GM06990 (cell line): ENCODE results near the gene LAMP2.
A peak's percentile ranks its signal among the peaks of the same experiment; 100 is the strongest.

Experiments
- DNase-seq: peaks from one replicate; pipeline ENCODE4 v3.0.0-alpha.2; 2011; ENCODE audit not compliant: insufficient read length; ENCODE audit errors: extremely low read depth
- H3K27me3 ChIP-seq: replicated peaks from 2 replicates; pipeline ENCODE4 v1.6.0; 2011; ENCODE audit warnings: low read length; ENCODE audit not compliant: control insufficient read depth, insufficient read depth
- H3K36me3 ChIP-seq: 2 replicates; pipeline ENCODE4 v1.5.1; 2011; ENCODE audit warnings: low read length; ENCODE audit not compliant: control insufficient read depth, insufficient read depth
- H3K4me3 ChIP-seq: replicated peaks from 2 replicates; pipeline ENCODE4 v1.5.1; 2011; ENCODE audit warnings: low read depth, mild to moderate bottlenecking, control low read depth, low read length
- CTCF ChIP-seq: IDR thresholded peaks from 2 replicates; pipeline ENCODE4 v1.5.1; 2011; ENCODE audit warnings: low read length, control low read depth, mild to moderate bottlenecking, inconsistent platforms; ENCODE audit not compliant: insufficient read depth, poor library complexity, severe bottlenecking

The LAMP2 gene

GRCh38 chrX:120468825-120469525, at the start of gene LAMP2:
LAMP2 (minus strand) TSS chrX:120469296; CDS start chrX:120469169, 127 bp downstream.
- Histone ChIP-seq H3K36me3 (no peaks in the 10 kb centered on the region), H3K27me3 (no peaks in the 10 kb centered on the region), H3K4me3 (peak within 1 kb of the TSS; percentile 82)
- TF ChIP-seq CTCF, result no peak
- peak; percentile 89 for DNase-seq

DNA sequence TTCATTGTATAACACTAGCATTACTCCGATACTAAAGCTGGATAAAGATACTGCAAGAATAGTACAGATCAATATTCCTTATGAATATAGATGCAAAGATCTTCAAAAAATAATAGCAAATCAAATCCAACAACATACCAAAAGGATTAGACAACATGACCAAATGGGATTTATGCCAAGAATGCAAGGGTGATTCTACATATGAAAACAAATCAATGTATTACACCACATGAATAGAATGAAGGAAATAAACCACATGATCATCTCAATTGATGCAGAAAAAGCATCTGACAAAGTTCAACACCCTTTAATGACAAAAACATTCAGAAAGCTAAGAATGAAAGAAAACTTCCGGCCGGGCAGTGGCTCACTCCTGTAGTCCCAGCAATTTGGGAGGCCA, 48.8 kb upstream of the LAMP2 start:
- Histone ChIP-seq H3K36me3 (no peaks in the 10 kb centered on the region), H3K27me3 (no peaks in the 10 kb centered on the region), H3K4me3 (no peak overlapping the region)
- DNase-seq, result no peak
- no peak for TF ChIP-seq CTCF

DNA sequence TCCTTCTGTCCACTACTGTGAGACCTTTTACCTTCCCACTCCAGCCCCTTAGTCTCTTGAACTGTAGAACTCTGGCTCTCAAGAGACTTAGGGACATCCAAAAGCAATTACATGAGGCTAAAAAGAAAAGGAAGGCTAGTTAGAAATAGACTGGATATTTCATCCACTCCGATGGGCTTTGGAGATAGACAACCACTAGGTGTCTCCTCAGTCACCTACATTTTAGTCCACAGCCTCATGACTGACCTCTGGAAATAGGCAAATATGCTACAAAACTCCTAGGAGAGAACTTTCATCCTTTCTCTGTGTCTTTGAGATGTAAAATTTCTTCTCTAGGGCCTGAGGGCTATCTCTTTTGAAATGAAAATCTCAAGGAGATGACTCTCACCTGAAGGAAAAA, 45.1 kb upstream of the LAMP2 start:
- Histone ChIP-seq H3K4me3 (no peak overlapping the region), H3K27me3 (no peaks in the 10 kb centered on the region), H3K36me3 (no peaks in the 10 kb centered on the region)
- peak; percentile 26 for TF ChIP-seq CTCF
- DNase-seq, result no peak

GRCh38 chrX:120512627-120513026, 43.5 kb upstream of the LAMP2 start:
- no peaks in the 10 kb centered on the region for H3K36me3 ChIP-seq
- no peak for DNase-seq
- no peaks in the 10 kb centered on the region for H3K27me3 ChIP-seq
- no peak for TF ChIP-seq CTCF
- no peak overlapping the region for H3K4me3 ChIP-seq

- TF ChIP-seq CTCF, result no peak
- Histone ChIP-seq H3K4me3 (no peak overlapping the region), H3K27me3 (no peaks in the 10 kb centered on the region), H3K36me3 (no peaks in the 10 kb centered on the region)
- DNase-seq, result no peak
Measured at GRCh38 chrX:120512222-120512621, 43.1 kb upstream of the LAMP2 start.

- DNase-seq, result no peak
- Histone ChIP-seq H3K27me3 (no peaks in the 10 kb centered on the region), H3K4me3 (no peak overlapping the region), H3K36me3 (no peaks in the 10 kb centered on the region)
- no peak for TF ChIP-seq CTCF
Measured at GRCh38 chrX:120504569-120504968, 35.5 kb upstream of the LAMP2 start.
